GM21381 (cell line): ENCODE measurements around the gene NPRL2.
A peak's percentile ranks its signal among the peaks of the same experiment; 100 is the strongest.
"Not testable (repeated sequence)": the region's sequence is repeated elsewhere in the genome, so short reads cannot be mapped to it uniquely, and the experiment has no call there.

Source experiments
- ATAC-seq: cut with Tn5 transposase; IDR thresholded peaks from one replicate; pipeline ENCODE4 v1.9.1; 2021; ENCODE audit warnings: mild to moderate bottlenecking, moderate library complexity; ENCODE audit not compliant: unreplicated experiment

The NPRL2 gene

GRCh38 chr3:50316657-50317242 lies 33.8 kb downstream of the NPRL2 start:
- ATAC-seq = no peak

- no peak for ATAC-seq
Measured at GRCh38 chr3:50314816-50315215, 35.8 kb downstream of the NPRL2 start.

DNA sequence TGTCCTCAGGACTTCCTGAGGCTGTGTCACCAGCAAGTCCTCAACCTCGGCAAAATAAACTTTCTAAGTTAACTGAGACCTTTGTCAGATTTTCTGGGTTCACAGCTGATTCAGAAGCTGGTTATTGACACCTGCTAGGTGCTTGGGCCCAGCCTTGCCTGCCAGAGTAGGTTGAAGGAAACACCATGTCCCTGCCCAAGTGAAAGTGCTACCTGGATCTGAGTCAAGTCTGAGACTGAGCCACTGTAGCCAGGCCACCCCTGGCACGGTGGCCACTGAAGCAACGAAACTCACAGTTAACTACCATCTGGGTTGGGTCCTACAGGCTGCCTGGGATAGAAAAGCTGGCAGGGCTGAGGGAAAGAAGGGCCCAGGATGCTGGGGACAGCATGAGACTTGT lies 36.2 kb downstream of the NPRL2 start:
- ATAC-seq = no peak

GRCh38 chr3:50312041-50312440 lies 38.5 kb downstream of the NPRL2 start:
- ATAC-seq = not testable (repeated sequence)

DNA sequence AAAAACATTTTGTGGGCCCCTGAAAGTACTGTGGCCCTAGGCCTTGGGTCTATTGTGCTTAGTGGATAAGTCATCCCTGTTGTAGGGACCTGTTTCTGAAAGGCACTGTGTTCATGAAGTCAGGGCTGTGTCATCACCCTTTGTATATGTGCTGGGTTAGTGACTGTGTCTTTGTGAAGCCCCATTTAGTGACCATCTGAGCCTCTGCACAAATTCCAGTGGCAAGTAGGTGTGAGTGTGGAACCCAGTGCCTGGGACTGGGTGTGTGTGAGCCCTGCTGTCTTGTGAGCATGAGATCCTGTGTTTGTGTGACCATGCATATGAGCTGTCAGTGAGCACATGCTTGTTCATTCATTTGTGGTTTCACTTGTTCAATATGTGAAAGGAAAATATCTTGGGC lies 46.0 kb downstream of the NPRL2 start:
- no peak for ATAC-seq

GRCh38 chr3:50303013-50303815 lies 47.4 kb downstream of the NPRL2 start, which contains the start of gene HYAL1:
HYAL1 (minus strand) TSS chr3:50303574; CDS start chr3:50302956, 618 bp downstream.
- no peak for ATAC-seq

DNA sequence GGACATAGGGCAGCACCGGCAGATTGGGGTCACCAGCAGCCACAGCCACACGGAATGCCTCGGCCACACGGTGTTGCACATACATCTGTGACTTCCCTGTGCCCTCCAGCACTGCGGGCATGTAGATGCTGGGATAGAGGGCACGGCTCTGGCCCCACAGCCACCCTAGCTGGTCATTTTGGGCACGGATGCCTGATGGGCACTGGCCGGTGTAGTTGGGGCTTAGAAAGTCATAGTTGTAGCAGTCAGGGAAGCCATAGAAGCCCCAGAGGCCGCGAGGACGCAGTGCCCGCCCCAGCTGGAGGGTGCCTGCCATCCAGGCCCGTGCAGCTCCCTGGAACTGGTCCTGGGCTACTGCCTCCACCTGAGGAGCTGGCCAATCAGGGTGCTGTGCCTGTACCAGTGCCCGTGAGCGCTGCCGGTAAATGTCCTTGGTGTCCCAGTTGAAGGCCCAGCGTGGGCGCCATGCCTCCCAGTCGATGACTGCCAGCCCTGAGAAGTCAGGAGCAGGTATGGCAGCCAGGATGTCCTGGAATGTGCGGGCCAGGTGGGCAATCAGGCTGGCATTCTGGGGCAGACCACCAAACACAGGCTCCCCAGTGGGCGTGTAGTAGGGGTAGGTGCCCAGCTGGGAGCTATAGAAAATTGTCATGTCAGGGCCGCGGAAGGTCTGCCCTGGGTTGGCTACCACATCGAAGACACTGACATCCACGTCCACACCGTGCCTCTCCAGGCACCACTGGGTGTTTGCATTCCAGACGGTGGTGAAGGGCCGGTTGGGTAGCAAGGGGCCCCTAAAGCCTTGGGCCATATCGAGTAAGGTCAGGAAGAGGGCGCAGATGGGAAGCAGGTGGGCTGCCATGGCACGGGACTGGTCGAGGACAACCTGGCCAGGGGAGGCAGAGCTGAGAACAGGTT lies 48.2 kb downstream of the NPRL2 start:
- no peak for ATAC-seq

- no peak for ATAC-seq
Measured at GRCh38 chr3:50300681-50301254, 49.8 kb downstream of the NPRL2 start.

DNA sequence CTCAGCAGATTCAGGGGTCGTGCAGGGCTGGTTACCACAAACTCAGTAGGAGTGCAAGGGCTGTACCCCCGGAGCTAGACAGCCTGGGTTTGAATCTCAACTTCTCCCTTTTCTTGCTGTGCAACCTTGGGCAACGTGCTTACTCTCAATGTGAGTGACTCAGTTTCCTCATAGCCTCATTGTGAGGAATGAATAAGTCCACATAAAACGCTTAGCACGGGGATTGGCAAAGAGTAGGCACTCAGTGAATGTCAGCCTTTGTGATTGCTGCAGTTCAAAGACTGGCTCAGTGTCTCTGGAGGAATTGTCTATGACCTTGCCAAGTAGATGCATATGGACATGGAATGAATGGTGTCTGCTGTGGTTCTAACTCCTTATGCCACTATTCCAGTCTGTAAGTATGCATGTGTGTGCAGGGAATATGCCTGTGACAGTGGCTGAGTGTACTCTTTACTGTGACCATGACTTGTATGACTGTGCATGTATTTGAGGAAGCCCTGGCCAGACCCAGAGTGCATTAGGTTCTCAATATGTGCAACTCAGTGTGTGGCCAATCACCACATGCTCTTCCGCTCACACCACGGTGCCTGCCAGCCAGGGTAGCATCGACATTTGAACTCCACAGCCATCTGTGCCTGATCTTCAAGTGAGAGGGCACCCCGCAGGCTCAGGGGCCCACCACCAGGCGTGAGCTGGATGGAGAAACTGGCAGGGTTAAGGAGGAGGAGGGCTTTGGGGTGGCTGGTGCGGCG lies 50.5 kb downstream of the NPRL2 start:
- no peak for ATAC-seq

DNA sequence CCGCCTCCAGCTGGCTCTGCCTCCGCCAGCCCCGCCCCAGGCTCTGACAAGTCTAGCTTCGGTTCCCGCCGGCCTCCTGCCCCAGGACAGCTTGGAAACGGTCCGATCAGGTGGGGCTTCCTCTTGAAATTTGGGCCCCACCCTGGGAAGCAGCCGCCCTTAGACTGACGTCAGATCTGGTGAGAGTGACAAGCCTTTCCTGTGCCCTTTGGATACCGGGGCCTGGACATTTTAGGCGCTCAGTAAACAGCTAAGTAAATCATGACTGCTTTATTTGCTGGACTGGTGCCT lies 51.0 kb downstream of the NPRL2 start:
- ATAC-seq = peak; percentile 3

DNA sequence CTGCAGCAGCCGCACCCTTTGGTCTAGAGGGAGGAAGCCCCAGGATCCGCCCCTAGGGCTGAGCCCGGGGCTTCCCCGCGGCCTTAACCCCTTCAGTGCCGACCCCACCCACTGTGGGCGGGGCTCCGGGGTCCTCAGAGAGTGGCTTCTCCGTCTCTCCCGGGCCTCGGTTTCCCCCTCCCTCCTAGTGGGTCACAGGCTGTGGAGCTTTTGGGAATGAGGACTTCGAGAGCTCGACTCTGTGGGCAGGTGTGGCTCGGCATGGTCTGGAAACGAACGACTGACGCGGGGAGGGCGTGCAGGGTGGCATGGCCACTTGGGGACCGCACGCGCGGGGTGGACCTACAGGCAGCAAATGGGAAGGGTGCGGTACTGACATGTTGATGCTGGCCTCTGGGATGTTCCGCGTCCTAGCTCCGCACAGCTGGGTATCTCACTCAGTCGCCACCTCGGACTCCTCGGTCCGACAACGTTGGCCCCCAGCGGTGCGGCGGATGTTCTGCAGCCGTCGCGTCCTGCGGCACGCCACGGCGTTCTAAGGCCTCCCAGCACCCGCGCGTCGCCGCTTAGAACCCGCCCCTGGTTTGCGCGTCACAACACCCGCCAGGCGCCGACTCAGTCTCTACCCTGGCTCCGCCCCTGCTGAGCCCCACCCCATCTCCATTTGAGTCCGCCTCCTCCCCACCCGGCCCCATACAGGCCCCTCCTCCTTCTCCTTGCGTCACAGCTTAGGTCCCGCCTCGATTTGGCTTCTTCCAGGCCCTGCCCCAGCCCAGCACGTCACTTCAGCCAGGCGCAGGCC lies 51.5 kb downstream of the NPRL2 start, which contains the start of the genes HYAL3 and NAA80:
Gene HYAL3, minus strand, starts transcription at position 570 of the 802 bp plus-strand sequence. CDS start 3,803 bp downstream, outside the sequence.
Gene NAA80, minus strand, starts transcription at position 570 of the 802 bp plus-strand sequence. CDS start 1,942 bp downstream, outside the sequence.
- ATAC-seq = peak; percentile 81

DNA sequence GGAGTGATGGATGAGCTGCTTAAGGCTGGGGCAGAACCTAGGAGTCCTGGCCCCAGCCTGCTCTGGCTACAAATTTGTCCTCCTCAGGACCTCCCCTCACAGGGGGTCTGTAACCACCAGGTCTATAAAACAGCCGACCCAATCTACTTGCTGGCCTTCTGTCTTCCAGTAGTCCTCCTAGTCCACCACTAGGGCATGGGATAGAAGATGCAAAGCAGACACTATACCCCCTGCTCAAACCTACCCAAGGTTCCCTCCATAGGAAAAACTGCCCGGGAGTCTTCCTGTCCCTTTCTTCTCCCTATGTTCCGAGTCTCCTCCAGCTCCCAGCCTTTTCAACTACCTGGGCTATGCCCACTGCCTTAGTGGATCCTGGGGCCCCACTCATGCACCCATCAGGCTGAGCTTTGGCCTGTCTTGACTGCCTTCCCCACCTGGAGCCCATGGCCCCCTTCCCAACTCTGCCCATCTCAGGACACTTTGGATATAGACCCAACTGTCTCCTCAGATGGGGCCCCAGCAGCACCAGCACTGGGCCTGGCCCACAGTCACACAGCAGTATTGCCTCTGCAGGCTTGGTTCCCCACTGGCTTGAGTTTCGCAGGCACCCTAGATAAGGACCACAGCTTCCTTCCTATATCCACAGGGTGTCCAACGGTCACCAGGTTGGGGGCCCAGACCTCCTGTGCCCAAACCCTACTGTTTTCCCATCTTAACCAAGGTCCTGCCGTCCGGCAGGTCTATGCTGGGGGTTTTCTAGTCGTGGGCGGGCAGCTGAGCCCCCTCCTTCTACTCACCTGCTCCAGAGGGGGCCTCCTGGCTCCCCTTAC lies 52.5 kb downstream of the NPRL2 start:
- no peak for ATAC-seq

DNA sequence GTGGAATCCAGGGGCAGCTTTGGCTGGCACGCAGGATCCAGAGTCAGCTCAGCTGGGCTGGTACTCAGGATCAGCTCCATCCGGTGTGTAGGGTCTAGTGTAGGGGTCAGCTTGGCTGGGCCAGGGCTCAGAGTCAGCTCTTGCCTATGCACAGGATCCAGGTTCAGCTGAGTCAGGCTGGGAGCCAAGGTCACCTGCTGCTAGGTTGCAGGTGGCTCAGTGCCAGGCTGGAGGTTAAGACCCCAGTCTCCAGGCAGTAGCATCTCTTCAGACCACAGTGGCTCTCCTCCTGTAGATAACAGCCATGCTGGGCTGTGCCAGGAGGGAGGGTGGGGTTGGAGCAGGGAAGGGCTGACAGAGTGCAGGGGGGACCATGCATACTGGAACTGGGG lies 53.2 kb downstream of the NPRL2 start:
- ATAC-seq = no peak
